ENCODE results near the gene BAIAP2.
"Not testable (repeated sequence)": the region's sequence is repeated elsewhere in the genome, so short reads cannot be mapped to it uniquely, and the experiment has no call there.

The BAIAP2 gene

DNA sequence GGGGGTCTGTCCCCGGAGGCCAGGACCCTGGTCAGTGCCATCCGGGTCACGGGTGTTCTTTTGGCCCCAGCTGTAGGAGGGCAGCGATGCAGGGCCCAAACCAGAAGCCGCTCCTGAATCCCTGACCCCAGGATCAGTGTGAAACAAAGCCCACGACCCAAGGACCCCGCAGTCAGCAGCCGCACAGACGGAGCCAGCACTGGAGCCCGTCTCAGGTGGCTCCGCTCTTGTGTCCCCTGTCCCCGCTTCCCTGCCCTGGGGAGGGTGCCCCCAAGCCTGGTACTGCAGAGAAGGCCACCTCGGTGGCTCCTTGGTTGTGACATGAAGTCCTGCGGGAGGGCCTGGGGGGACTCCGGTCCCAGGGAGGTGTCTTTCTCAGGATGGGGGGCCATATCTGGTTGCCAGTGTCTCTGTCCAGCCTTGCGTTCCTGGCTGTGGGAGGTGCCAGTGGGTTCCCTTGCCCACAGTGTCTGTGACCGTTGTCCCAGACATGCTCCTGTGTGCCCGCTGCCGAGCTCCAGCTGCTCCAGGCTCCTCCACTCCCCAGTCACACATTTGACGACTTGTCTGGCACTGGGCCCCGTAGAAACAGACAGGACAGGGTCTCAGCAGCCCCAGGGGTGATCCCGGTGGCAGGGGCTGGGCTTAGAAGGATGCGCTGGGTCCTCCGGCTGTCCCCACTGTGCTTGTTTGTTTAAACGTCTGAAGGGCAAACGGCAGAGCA, 33.6 kb downstream of the BAIAP2 start:
- DNase-seq (ENCODE audit: low read depth) = no peak

DNA sequence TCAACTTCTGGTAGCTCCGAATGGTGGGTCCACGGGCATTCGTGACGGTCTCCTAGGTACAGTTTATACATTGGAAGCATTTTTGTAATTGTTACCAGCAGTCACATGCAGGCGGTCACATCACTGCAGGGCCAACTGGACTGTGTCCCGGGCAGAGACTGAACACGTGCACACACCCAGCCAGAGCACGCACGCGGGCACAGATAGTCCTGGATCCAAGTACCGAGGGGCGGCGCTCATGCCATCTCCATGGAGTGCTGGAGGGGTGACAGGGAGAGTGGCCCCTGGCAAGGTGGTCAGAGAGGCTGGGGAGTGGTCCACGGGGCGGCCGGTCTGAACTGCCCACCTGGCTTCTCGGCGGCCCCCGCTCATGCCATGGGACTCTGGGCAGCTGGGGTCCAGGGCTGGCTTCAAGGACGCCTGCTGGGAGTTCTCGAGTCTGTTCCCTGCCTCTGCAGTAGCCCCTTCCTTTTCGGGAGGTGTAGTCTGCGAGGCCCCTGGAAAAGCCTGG, 34.2 kb downstream of the BAIAP2 start:
- no peak for DNase-seq (ENCODE audit: low read depth)

DNA sequence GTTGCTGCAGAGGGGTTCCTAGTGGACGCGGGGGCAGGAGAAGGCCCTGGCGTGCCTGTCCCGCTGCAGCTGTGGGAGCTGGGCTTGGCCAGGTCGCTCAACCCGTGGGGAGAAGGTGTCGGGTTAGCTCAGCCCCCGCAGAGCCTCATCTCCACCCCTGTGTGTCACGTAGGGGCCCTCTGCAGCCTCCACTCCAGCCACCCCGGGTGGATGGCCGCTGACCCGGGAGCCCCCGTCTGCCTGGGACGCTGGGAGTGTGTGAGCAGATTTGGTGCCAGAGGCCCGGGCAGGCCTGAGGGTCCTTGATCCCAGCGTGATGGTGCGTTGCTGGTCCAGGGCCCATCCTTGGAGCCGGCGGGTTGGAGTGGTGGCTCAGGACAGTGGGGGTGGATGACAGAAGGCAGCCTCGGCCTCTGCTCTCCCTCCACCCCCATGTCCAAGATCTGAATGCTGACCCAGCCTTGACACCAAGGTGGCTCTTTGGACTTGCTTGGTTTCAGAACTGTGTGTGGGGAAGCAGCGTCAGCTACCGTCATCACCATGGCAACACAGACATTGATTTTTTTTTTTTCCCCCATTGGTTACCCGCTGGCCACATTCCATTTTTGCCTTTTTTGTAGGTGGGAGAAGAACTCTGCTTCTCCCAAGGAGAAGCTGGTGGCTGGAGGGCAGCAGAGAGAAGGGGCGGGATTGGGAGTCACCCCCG, 35.7 kb downstream of the BAIAP2 start:
- DNase-seq (ENCODE audit: low read depth) = no peak

DNA sequence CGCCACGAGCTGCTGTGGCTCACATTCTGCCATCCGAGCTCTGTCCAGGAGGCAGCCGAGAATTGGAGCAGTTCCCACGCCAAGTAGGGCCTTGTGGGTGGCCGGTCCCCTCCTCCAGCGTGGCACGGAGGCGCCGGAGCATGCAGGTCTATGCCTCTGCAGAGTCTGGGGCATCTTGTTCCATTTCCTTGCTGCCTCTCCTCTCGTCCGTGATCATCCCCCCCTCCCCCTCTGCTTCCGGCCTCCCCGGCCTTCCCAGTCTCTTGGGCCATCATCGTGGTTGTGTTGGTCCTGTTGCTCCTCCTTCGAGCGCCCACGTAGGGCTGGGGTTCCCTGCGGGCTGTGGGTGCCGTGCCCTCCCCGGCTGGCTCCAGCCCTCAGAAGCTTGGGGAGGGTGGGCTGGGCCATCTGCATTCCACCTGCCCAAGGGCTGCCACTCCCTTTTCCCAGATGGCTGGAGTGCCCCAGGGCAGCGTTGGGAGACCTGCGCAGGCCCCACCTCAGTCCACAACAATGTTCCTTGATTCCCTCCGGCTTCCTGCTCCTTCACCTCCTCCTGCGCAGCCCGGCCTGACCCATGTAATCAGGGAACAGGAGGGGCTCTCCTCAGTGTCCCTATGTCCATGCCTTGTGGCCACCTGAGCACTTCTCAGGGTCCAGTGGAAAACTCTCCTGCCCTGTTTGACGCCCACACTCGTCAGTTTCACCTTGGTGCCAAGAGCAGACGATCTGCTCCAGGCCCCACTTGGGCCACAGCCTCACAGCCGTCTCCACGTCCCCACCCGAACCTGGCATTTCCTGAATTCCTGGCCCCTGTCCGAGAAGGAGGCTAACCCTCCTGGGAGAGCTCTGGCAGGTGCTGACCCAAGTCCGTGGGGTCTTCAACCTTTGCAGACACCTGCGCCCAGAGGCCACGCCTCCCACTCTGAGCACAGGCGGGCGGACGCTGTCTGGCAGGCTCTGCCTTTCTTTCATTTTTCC, 37.1 kb downstream of the BAIAP2 start:
- no peak for DNase-seq (ENCODE audit: low read depth)

DNA sequence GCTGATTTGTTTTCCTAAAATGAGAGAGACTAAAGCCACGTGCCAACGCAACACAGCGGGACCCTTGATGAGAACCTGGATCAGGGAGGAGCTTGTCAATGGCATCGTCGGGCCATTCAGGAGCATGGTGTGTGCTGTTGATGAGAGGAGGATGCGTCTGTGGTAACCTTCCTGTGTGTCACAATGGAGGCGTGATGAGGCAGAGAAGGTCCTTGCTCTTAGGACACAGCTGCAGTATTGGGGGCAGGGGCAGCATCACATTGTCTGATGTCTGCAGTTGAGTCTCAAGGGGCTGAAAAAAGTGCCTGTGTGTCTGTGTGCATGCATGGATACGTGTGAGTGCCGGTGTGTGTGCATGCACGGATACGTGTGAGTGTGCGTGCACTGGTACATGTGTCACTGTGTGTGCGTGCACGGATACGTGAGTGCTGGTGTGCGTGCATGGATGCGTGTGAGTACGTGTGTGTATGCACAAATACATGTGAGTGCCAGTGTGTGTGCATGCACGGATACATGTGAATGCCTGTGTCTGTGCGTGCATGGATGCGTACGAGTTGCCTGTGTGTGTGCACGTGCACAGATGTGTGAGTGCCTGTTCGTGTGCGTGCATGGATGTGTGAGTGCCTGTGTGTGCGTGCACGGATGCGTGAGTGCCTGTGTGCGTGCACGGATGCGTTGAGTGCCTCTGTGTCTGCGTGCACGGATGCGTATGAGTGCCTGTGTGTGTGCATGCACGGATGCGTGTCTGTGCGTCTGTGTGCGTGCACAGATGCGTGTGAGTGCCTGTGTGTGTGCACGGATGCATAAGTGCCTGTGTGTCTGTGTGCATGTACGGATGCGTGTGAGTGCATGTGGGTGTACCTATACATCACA, 39.3 kb downstream of the BAIAP2 start:
- DNase-seq (ENCODE audit: low read depth) = no peak

DNA sequence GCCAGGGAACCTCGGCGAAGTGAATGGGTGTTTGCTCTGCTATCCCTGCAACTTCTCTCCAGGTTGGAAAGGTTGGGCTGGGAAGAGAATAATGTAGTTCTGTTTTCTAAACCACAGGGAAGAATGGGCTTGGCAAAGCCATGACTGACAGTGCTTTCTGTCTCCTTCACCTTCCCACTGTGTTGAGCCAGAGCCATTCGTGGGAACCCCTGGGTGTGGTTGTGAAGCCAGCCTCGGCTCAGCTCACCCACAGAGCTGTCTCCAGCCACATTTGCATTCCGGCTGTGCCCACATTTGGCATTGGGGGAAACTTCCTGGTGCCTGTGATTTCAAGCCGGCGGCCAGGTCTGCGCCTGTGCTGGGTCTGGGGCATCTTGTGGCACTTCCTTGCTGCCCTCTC, 39.9 kb downstream of the BAIAP2 start:
- no peak for DNase-seq (ENCODE audit: low read depth)

DNA sequence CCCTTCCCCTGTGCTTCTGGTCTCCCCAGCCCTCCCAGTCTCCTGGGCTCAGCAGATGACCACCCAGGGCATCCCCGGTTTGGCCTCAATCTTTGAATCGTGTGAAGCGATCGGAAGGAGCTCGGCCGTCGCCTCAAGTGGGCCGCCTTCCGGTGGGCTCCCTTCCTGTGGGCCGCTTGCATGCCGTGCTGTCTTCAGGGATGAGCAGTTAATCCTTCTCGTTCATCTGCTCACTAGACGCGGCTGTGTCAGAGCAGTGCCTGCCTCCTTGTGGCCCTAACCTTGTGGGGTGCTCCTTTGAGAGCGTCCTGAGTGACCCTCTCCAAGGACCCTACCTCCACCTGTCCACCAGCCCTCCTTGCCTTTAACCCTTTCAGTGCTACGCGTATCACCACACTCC, 40.4 kb downstream of the BAIAP2 start:
- no peak for DNase-seq (ENCODE audit: low read depth)

DNA sequence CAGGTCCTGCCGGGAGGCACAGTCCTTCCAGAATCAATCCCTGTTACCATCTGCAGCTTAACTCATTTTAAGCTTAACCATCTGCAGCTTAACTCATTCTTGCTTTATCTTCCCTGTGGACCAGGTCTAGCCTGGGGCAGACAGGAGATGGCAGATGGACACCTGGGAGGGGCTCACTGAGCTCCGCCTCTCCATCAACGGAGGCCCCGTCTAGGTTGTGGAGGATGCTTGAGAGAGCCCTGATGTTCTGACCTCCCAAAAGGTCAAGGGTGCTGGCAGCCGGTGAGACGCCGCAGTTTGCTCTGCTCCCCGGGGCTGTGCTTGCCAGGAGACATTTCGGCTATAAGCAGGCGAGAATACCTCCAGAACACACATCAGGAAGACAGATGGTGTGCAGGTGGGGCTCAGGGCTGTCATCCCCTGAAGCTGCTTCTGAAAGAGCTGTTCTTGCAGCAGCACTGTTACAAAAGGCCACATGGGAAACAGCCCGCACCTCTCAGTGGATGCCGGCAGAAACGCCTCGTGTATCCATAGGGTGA, 41.3 kb downstream of the BAIAP2 start:
- DNase-seq (ENCODE audit: low read depth) = no peak

DNA sequence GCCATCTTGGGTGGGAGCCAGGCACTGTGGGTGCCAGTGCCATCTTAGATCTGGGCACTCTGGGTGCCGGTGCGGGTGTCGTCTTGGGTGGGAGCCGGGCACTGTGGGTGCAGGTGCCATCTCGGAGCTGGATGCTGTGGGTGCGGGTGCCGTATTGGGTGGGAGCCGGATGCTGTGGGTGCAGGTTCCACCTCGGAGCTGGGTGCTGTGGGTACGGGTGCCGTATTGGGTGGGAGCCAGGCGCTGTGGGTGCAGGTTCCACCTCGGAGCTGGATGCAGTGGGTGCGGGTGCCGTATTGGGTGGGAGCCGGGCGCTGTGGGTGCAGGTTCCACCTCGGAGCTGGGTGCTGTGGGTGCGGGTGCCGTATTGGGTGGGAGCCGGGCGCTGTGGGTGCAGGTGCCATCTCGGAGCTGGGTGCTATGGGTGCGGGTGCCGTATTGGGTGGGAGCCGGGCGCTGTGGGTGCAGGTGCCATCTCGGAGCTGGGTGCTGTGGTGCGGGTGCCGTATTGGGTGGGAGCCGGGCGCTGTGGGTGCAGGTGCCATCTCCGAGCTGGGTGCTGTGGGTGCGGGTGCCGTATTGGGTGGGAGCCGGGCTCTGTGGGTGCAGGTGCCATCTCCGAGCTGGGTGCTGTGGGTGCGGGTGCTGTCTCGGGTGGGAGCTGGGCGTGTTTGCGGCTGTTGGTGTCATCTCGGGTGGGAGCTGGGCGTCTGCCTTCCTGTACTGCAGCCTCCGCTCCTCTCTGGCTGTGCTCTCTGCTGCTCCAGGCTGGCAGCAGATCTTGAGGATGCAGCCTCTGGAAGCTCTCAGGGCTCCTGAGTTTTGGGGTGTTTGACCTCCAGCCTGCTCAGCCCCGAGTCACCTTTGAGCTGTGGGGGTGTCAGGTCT, 43.3 kb downstream of the BAIAP2 start:
- not testable (repeated sequence) for DNase-seq (ENCODE audit: low read depth)

DNA sequence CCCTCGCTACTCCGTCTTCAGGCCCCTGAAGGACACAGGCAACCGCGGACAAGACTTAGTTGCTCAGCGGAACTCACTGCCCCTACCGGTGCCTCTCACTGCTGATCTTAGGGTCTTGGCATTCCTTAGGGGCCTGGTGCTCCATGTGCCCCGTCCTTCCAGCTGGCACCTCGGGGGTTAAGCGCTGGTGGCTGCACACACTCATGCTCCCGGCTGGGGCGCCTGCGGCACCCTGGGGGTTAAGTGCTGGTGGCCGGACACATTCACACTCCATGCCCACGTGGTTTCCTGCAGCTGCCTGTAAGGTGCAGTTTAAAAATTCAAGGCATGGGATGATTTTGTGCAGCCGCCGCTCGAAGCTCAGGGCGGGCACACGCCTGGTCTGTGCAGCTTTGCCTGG, 45.1 kb downstream of the BAIAP2 start:
- DNase-seq (ENCODE audit: low read depth) = no peak

DNA sequence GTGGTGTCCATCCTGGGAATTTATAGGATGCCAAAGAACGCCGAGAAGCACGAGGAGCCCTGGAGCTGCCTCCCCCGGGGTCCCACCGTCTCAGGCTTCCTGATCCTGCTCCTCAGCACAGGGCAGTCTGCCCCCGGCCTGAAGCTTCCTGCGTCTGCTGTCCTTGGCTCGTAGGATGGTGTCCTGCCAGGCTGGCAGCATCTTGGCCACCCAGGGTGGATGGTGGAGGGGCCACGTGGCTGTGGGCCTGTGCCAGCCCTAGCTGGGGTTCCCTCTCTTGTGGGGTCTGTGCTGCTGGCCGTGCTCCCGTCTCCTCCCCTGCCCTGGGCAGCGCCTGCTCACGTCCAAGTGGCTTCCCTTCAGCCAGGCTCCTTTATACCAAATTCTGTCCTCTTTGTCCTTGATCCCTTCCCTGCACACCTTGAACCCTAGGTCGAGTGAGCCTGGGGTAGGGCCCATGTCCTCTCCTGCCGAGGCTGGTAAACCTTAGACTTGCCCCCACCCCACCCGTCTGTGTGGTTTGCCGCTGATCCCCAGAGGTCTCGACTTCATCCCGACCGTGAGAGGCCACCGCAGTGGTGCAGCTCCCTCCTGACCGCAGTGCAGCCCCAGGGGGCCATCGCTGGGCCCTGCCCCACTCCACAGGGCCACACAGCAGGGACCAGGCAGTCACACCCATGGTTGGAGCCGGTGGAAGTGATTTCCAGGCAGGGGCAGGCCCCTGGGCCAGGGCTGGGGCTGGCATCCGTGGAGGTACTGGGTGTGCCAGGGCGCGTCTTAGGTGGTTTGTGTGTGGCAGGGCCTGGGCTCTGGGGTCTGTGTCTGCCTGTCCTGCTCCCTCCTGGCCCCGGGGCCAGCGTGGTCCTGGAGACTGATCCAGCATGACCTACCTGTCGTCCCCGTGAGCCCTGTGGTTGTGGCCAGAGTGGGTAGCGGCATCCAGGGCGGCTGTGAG, 46.5 kb downstream of the BAIAP2 start:
- no peak for DNase-seq (ENCODE audit: low read depth)

DNA sequence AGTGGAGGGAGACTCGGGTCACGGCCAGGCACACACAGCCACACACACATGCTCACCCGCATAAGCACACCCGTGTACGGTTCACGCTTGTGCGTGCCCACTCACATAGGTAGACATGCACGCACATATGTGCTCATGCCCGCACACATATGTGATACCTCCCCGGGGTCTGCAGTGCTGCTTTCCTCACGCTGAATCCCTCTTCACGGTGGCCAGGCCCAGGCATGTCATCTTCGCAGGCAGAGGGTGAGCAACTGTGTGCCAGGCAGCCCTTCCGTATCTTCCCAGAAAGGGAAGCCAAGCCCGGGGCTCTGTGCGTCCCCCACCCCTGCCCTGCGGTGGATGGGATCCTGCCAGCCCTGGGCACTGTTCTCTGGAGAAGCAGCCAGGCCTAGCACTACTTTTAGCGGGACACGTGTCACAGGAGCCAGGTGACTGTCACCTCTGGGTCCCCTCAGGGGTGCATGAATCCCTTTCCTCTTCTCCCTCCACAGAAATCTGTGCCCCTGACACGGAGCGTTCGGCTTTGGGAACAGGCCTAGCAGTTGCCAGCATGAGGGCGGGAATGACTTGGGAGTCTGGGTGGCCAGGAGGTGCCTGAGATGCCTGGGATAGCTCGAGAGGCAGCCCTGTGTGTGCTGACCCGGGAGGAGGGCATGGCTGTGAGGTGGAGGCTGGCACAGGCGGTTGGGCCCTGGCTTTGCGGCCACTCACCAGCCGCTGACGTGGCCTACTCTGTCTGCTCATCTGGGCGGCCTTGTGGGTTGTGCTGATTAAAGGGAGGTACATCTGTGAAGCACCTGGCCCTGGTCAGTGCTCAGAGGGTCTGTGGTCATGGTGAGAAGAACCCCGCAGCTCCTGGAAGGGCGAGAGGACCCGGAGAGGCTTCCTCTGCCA, 47.5 kb downstream of the BAIAP2 start:
- no peak for DNase-seq (ENCODE audit: low read depth)

DNA sequence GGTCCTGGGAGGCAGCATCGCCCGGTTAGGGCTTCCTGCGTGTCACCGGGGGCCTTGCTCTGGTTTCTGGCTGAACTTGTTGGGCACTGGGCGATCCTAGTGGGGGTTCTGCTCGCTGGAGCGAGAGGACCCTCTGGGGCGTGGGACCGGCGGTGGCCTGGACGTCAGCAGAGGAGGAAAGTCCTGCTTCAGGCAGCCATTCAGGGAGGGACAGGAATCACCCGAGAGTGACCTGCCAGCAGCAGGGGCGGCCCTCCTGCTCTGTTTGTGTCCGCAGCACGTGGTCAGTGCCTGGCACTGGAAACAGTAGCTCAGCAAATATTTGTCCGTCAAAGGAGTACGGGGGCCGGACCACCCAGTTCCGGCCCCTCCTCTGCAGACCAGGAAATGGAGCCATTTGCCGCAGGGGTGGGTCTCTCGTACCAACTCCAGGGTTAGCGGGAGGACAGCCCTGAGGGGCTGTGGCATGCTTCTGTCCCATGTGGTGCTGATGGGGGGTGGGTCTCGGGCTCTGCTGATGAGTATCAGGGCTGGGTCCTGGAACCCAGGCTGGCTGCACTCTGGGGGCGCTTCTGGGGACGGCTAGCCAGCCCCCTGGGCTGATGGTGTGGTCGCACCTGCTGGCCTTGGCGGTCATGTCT, 48.3 kb downstream of the BAIAP2 start:
- DNase-seq (ENCODE audit: low read depth) = no peak

DNA sequence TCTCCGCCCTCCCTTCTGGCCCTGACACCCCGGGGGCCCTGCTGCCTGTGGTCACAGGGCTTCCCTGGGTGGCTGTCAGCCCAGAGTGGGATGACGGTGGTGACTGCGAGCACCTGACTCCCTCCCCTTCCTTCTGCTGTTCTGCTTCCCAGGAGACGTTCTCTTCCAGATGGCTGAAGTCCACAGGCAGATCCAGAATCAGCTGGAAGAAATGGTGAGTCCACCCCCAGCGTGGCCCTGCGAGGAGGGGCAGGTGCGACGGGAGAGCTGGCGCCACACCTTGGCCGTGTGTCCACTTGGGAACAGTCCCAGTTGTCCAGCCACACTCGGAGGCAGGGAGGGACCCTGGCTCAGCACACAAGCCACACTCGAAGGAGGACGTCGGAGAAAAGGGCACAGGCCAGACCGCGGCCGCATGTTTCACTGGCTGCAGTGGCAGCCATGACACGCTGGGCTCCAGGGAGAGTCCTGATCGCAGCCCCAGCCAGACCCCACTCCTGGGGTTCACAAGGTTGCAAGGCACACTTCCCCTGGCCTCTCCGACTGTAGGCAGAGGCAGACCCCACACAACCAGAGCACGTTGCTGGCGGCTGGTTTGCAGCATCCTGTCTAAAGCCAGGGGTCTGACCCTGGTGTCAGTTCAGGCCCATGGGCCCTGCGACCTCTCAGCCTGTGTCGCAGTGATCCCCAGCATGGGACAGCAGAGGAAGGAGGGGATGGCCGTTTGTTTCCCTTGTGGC, 49.9 kb downstream of the BAIAP2 start:
- DNase-seq (ENCODE audit: low read depth) = no peak

DNA sequence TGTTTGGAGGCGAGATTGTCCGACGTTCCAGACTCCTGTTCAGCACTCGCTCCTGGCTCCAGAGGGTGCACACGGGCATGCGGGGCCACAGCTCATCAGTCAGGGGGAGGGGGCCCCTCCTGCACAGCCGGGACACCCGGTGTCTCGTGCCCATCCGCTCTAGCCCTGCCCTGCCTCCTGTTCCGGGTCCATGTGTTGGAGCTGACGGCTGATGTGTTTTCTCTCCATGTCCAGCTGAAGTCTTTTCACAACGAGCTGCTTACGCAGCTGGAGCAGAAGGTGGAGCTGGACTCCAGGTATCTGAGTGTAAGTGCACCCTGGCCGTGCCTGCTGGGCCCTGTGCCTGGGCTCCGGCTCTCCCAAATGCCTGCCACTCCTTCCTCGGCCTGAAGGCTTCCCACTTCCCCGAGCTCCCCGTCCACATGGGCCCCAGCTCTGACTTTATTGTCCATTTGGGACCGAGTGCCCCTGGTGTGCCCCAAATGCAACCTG, 50.5 kb downstream of the BAIAP2 start:
- no peak for DNase-seq (ENCODE audit: low read depth)

DNA sequence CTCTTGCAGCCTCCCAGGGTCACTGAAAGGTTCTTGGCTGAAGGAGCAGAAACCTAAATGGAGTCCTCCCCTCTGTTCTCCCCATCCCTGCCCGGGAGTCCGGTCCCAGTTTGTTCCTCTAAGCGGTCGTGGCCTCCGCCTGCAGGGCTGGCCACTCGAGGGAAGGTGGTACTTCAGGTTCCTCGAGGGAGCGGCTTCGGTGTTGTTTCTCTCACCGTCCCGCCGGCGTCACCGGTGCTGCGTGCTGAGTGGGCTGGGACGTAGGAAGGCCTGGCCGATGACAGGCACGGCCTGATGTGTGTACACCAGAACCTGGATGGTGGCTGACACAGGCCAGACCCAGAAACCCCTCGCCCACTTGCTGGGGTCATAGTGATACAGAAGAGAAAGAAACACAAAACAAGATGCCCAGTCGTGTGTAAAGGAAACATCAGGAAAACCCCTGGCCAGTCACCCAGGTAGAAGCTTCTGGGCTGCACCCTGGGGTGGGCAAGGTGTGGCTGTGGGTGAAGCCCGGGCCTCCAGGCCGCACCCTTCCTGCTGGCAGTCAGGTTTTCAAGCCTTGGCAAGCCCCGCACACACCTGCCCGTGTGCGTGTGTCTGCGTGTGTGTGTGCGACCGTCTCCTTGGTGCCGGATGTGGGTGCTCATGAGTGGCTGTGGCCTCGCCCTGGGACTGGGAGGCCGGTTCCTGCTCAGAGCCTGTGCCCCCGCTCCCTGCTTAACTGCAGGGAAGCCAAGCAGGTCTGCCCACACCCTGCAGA, 52.0 kb downstream of the BAIAP2 start:
- no peak for DNase-seq (ENCODE audit: low read depth)

Measured in activated gamma-delta T cell treated with anti-CD3 and anti-CD28 coated beads, Interleukin-2, amount 50 U/mL, for 16 hours (primary cell).